Stomach (tissue), 4 donors: ENCODE data around the gene LDB3.

Experiments used
- CTCF ChIP-seq, 7 experiments: fragments of 450-650 bp in 4 of 7; fragments of 200-600 bp in 3 of 7; sonication (generic) in 3 of 7; IDR thresholded peaks; one replicate each; pipeline ENCODE4 v1.5.1; 2016 to 2019; ENCODE audit warnings: antibody characterized with exemption in 7 of 7, control low read depth in 2 of 7, mild to moderate bottlenecking in 1 of 7
- EP300 ChIP-seq: sonication (generic); formaldehyde crosslinking; IDR thresholded peaks from one replicate; pipeline ENCODE4 v1.6.1; 2017; ENCODE audit warnings: antibody characterized with exemption
- POLR2AphosphoS5 ChIP-seq, 3 donors: sonication (generic); formaldehyde crosslinking; IDR thresholded peaks; one replicate each; pipeline ENCODE4 v1.6.1; 2016; ENCODE audit warnings: antibody characterized with exemption in 3 of 3

GRCh38 chr10:86635402-86635801 lies 32.9 kb upstream of the LDB3 start:
- TF ChIP-seq CTCF (IDR thresholded peaks at IDR 0.05) = no peak
- TF ChIP-seq EP300 = no peak
- no peak for TF ChIP-seq POLR2AphosphoS5 (IDR thresholded peaks at IDR 0.05)
